ENCODE measurements around the gene VPREB3.

- TF ChIP-seq CTCF (IDR thresholded peaks at IDR 0.05), result no peak
- TF ChIP-seq POLR2A (IDR thresholded peaks at IDR 0.05), result no peak
Measured at GRCh38 chr22:23786261-23786710, 32.1 kb upstream of the VPREB3 start.

All from body of pancreas (tissue), 4 donors.